HepG2 (cell line): ENCODE measurements around the gene CXCR1. TPM values are rescaled to one million over a fixed set of nuclear protein-coding genes. Genes with fewer than 3 reads are reported as not detected.
A peak's percentile ranks its signal among the peaks of the same experiment; 100 is the strongest.

Experiments used
- ARID4A ChIP-seq: sonication (generic); formaldehyde crosslinking; IDR thresholded peaks from 2 replicates; pipeline ENCODE4 v1.5.0; 2020; ENCODE audit warnings: mild to moderate bottlenecking, missing genetic modification reagents, borderline replicate concordance
- CCDC6 ChIP-seq: sonication (generic); formaldehyde crosslinking; IDR thresholded peaks from 2 replicates; pipeline ENCODE4 v1.8.1; 2022; ENCODE audit warnings: mild to moderate bottlenecking, missing genetic modification reagents, moderate library complexity
- CEBPB ChIP-seq: IDR thresholded peaks from 2 replicates; pipeline ENCODE4 v1.6.1; 2011; ENCODE audit warnings: low read depth, low read length, improper control_type of control experiment, borderline replicate concordance
- CEBPG ChIP-seq: IDR thresholded peaks from 2 replicates; pipeline ENCODE4 v1.6.1; 2016
- CEBPZ ChIP-seq: IDR thresholded peaks from 2 replicates; pipeline ENCODE4 v1.6.1; 2012; ENCODE audit warnings: low read length, improper control_type of control experiment
- FOXP1 ChIP-seq, 2 experiments: fragments of 450-650 bp in 1 of 2; IDR thresholded peaks; 2 replicates each; pipeline ENCODE4 v1.6.1; 2017 to 2018; ENCODE audit warnings: antibody characterized with exemption in 1 of 2
- GATAD2A ChIP-seq: IDR thresholded peaks from 2 replicates; pipeline ENCODE4 v1.6.1; 2016
- HNF4A ChIP-seq: sonication (generic); formaldehyde crosslinking; IDR thresholded peaks from 2 replicates; pipeline ENCODE4 v1.4.0; 2020; ENCODE audit warnings: missing genetic modification reagents
- KLF16 ChIP-seq, 2 experiments: sonication (generic) in 1 of 2; formaldehyde crosslinking in 1 of 2; IDR thresholded peaks; 2 replicates each; pipeline versions ENCODE4 v1.6.1 to v1.8.0; 2016 to 2023; ENCODE audit warnings: missing genetic modification reagents in 2 of 2, missing compliant biosample characterization in 1 of 2
- PATZ1 ChIP-seq: sonication (generic); formaldehyde crosslinking; IDR thresholded peaks from 2 replicates; pipeline ENCODE4 v1.4.0; 2020; ENCODE audit warnings: missing genetic modification reagents
- POGK ChIP-seq: sonication (generic); formaldehyde crosslinking; conservative IDR thresholded peaks from 2 replicates; pipeline ENCODE4 v1.8.0; 2022; ENCODE audit warnings: mild to moderate bottlenecking, moderate library complexity, missing genetic modification reagents
- RARA ChIP-seq: IDR thresholded peaks from 2 replicates; pipeline ENCODE4 v1.6.1; 2016; ENCODE audit warnings: missing genetic modification reagents, missing compliant biosample characterization
- THAP11 ChIP-seq: IDR thresholded peaks from 2 replicates; pipeline ENCODE4 v1.6.1; 2016; ENCODE audit warnings: missing biosample characterization, missing genetic modification reagents
- ZBTB26 ChIP-seq: IDR thresholded peaks from 2 replicates; pipeline ENCODE4 v1.6.1; 2016; ENCODE audit warnings: missing compliant biosample characterization, missing genetic modification reagents, borderline replicate concordance
- ZNF362 ChIP-seq: sonication (generic); formaldehyde crosslinking; IDR thresholded peaks from 2 replicates; pipeline ENCODE4 v1.4.0; 2020; ENCODE audit warnings: missing genetic modification reagents, mild to moderate bottlenecking, borderline replicate concordance
- ZNF83 ChIP-seq: sonication (generic); formaldehyde crosslinking; IDR thresholded peaks from 2 replicates; pipeline ENCODE4 v1.4.0; 2020; ENCODE audit warnings: missing genetic modification reagents, mild to moderate bottlenecking, borderline replicate concordance
- polyA plus RNA-seq, 8 experiments: library from polyadenylated mRNA; depleted of rRNA in 3 of 8; stranded (reverse) in 7 of 8; unstranded in 1 of 8; fragments of >200 nt; fragmentation: Illumina TruSeq in 4 of 8; extraction: Trizol in 4 of 8; gene quantifications; 2 replicates each; pipeline versions ENCODE4 v1.2.1 to v1.2.3, GENCODE V29; 2011 to 2016; ENCODE audit warnings: low read depth in 4 of 8, missing spikeins in 1 of 8, mixed read lengths in 1 of 8; ENCODE audit not compliant: insufficient read depth in 1 of 8
- total RNA-seq, 5 experiments: library from RNA; depleted of rRNA; stranded (reverse); fragments of >200 nt; fragmentation: Illumina TruSeq; extraction: Trizol; gene quantifications; 2 replicates each; pipeline ENCODE4 v1.2.3, GENCODE V29; 2016; ENCODE audit warnings: low read depth in 1 of 5

Gene CXCR1
- total and polyA plus RNA-seq, 2 of the 13 experiments (the other 11 are each of a cell fraction or from before 2014, with no cell fraction given): not detected

GRCh38 chr2:218145124-218145523, 21.6 kb downstream of the CXCR1 start (continued):
- TF ChIP-seq ZNF362 (CRISPR knock-in tag) (no peak), ZBTB26 (no peak), PATZ1 (CRISPR knock-in tag) (peak; percentile 33; the same call in 1 of the 2 replicates), THAP11 (peak; percentile 50), RARA (0 out of 2 replicates have a peak, but pooled peaks have one; percentile 12), CEBPB (peak; percentile 38; the same call in 1 of the 2 replicates), CCDC6 (CRISPR knock-in tag) (no peak), HNF4A (CRISPR knock-in tag) (peak; percentile 53), POGK (CRISPR knock-in tag) (no peak), ZNF83 (no peak), ARID4A (no peak), KLF16 (CRISPR knock-in tag; IDR thresholded peaks at IDR 0.05) (peak in 1 of 2 experiments; percentile 43; a peak in 1 of 4 replicates), CEBPZ (no peak), FOXP1 (IDR thresholded peaks at IDR 0.05) (no peak), FOXP1 (CRISPR knock-in tag; IDR thresholded peaks at IDR 0.05) (peak; percentile 46; the same call in 1 of the 2 replicates), CEBPG (CRISPR knock-in tag) (peak; percentile 43; the same call in 1 of the 2 replicates), GATAD2A (peak; percentile 62)
